Measurements from ENCODE around the gene TUBA1A. TPM values are rescaled to one million over a fixed set of nuclear protein-coding genes. Genes with fewer than 3 reads are reported as not detected.

Gene TUBA1A
- total and polyA plus RNA-seq, 2 donors from 2014 or later = 94.3 to 128 TPM

Other genes starting within 250 kb of the TUBA1A start
- 229 TPM for gene ARF3, start 231.6 kb downstream of the TUBA1A start, total RNA-seq
- gene ARF3, start 231.6 kb downstream of the TUBA1A start, polyA plus RNA-seq (ENCODE audit: insufficient read depth, low read depth, low replicate concordance) = 111 TPM
- 1.9 TPM for gene WNT10B, start 217.3 kb downstream of the TUBA1A start, total RNA-seq
- not detected for gene WNT10B, start 217.3 kb downstream of the TUBA1A start, polyA plus RNA-seq (ENCODE audit: insufficient read depth, low read depth, low replicate concordance)
- not detected for gene WNT1, start 210.8 kb downstream of the TUBA1A start, total RNA-seq
- gene WNT1, start 210.8 kb downstream of the TUBA1A start, polyA plus RNA-seq (ENCODE audit: insufficient read depth, low read depth, low replicate concordance) = not detected
- gene DDN, start 189.7 kb downstream of the TUBA1A start, total RNA-seq = not detected
- gene DDN, start 189.7 kb downstream of the TUBA1A start, polyA plus RNA-seq (ENCODE audit: insufficient read depth, low read depth, low replicate concordance) = 27.0 TPM
- 57.1 TPM for gene PRKAG1, start 170.3 kb downstream of the TUBA1A start, total RNA-seq
- 58.4 TPM for gene PRKAG1, start 170.3 kb downstream of the TUBA1A start, polyA plus RNA-seq (ENCODE audit: insufficient read depth, low read depth, low replicate concordance)
- gene KMT2D, start 128.3 kb downstream of the TUBA1A start, total RNA-seq = 89.9 TPM
- gene KMT2D, start 128.3 kb downstream of the TUBA1A start, polyA plus RNA-seq (ENCODE audit: insufficient read depth, low read depth, low replicate concordance) = 5.0 TPM
- 0.69 TPM for gene RHEBL1, start 119.1 kb downstream of the TUBA1A start, total RNA-seq
- 0.52 TPM for gene RHEBL1, start 119.1 kb downstream of the TUBA1A start, polyA plus RNA-seq (ENCODE audit: insufficient read depth, low read depth, low replicate concordance)
- gene DHH, start 94.3 kb downstream of the TUBA1A start, total RNA-seq = 1.6 TPM
- 0.54 TPM for gene DHH, start 94.3 kb downstream of the TUBA1A start, polyA plus RNA-seq (ENCODE audit: insufficient read depth, low read depth, low replicate concordance)
- 64.8 TPM for gene LMBR1L, start 78.2 kb downstream of the TUBA1A start, total RNA-seq
- 21.2 TPM for gene LMBR1L, start 78.2 kb downstream of the TUBA1A start, polyA plus RNA-seq (ENCODE audit: insufficient read depth, low read depth, low replicate concordance)
- gene TUBA1B, start 57.7 kb downstream of the TUBA1A start, total RNA-seq = 537 TPM
- gene TUBA1B, start 57.7 kb downstream of the TUBA1A start, polyA plus RNA-seq (ENCODE audit: insufficient read depth, low read depth, low replicate concordance) = 533 TPM
- 149 TPM for gene TUBA1C, start 76.0 kb upstream of the TUBA1A start, total RNA-seq
- gene TUBA1C, start 76.0 kb upstream of the TUBA1A start, polyA plus RNA-seq (ENCODE audit: insufficient read depth, low read depth, low replicate concordance) = 204 TPM
- gene PRPH, start 106.1 kb upstream of the TUBA1A start, total RNA-seq = 2.7 TPM
- 0.71 TPM for gene PRPH, start 106.1 kb upstream of the TUBA1A start, polyA plus RNA-seq (ENCODE audit: insufficient read depth, low read depth, low replicate concordance)
- gene TROAP, start 134.2 kb upstream of the TUBA1A start, total RNA-seq = 1.0 TPM
- 1.5 TPM for gene TROAP, start 134.2 kb upstream of the TUBA1A start, polyA plus RNA-seq (ENCODE audit: insufficient read depth, low read depth, low replicate concordance)
- 1.0 TPM for gene C1QL4, start 148.1 kb upstream of the TUBA1A start, total RNA-seq
- not detected for gene C1QL4, start 148.1 kb upstream of the TUBA1A start, polyA plus RNA-seq (ENCODE audit: insufficient read depth, low read depth, low replicate concordance)
- gene DNAJC22, start 157.8 kb upstream of the TUBA1A start, total RNA-seq = 16.2 TPM
- 15.1 TPM for gene DNAJC22, start 157.8 kb upstream of the TUBA1A start, polyA plus RNA-seq (ENCODE audit: insufficient read depth, low read depth, low replicate concordance)
- 23.7 TPM for gene SPATS2, start 178.4 kb upstream of the TUBA1A start, total RNA-seq
- gene SPATS2, start 178.4 kb upstream of the TUBA1A start, polyA plus RNA-seq (ENCODE audit: insufficient read depth, low read depth, low replicate concordance) = 10.0 TPM